GM19463 (cell line): ENCODE data around the gene RRH.

Experiments used
- ATAC-seq: cut with Tn5 transposase; IDR thresholded peaks from one replicate; pipeline ENCODE4 v1.9.1; 2021; ENCODE audit warnings: mild to moderate bottlenecking, moderate library complexity; ENCODE audit not compliant: unreplicated experiment

Gene RRH

GRCh38 chr4:109879636-109880314 is 52.0 kb downstream of the RRH start:
- ATAC-seq, result no peak

DNA sequence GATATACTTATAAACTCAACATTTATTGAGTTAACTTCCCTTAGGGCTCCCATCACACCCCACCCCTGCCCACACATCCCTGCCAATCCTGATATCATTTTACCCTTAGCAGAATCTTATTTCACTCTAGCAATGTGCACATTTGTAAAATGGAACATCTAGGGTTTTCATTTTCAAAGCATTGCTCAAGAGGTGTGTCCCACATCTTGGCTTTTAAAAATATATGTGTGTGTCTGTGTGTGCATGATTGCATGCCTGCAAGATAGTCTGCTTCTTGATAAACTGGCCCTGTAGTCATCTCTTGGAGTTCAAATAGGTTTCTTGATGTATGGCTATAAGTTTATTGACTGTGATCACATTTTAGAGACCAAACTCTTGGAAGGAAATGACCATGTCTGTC is 58.5 kb downstream of the RRH start:
- no peak for ATAC-seq

DNA sequence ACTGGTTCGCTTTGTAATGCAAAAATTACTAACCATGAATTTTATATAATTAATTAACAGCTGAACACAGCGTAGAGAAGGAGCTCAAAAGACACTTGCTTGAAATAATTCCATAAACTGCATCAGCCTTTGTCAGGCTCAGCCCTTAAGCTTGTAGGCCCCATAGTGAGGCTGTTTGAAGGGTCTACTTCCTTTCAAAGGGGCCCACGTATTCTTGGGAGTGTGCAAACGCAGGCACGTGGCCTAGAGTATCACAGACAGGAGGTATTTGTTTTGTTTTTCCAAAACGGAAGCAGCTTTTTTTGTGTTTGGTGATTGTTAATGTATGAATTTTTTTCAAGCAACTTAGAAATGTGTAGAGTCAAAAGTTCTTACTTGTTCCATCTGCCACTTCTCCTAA is 59.3 kb downstream of the RRH start:
- ATAC-seq, result no peak

DNA sequence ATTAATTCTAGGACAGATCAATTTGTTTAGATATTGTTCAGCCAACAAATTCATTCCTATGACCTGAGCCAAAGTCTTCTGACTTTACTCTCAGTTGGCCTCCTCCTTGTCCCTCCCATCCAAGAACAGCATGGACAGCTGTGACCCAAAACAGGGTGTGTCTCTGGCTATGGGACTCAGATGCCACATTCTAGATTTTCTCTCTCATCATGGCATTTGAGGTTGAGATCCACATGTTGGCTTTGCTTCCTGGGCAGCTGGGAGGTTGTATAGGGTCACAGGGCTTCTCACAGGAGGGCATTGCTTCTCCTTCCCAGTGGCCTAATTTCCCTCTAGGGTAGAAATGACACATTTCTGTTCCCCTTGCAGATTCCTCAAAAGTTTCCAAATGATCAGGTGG is 62.3 kb downstream of the RRH start:
- no peak for ATAC-seq
